ENCODE data around the gene FBXO47.
"Not testable (repeated sequence)": the region's sequence is repeated elsewhere in the genome, so short reads cannot be mapped to it uniquely, and the experiment has no call there.

FBXO47 gene

GRCh38 chr17:38978180-38978579 is 11.0 kb upstream of the FBXO47 start:
- H3K4me1 ChIP-seq (ENCODE audit: control insufficient read depth, insufficient read depth, low read length): no peaks in the 10 kb centered on the region
- no peaks in the 10 kb centered on the region for H3K36me3 ChIP-seq (ENCODE audit: control insufficient read depth, insufficient read depth, low read length)
- 93% methylated on average over 4 of the region's 4 CpGs for WGBS, 2 experiments

GRCh38 chr17:38976187-38976551 is 9.0 kb upstream of the FBXO47 start:
- H3K36me3 ChIP-seq (ENCODE audit: control insufficient read depth, insufficient read depth, low read length); H3K4me3 ChIP-seq (ENCODE audit: insufficient read depth, low read depth, low read length); H3K4me1 ChIP-seq (ENCODE audit: control insufficient read depth, insufficient read depth, low read length); H3K27ac ChIP-seq (ENCODE audit: insufficient read depth, low read depth, low read length, poor library complexity, severe bottlenecking); H3K27me3 ChIP-seq (ENCODE audit: control insufficient read depth, insufficient read depth, low read length, poor library complexity, severe bottlenecking); H3K9me3 ChIP-seq (ENCODE audit: control insufficient read depth, low read length): not testable (repeated sequence)
- 93 to 96% methylated on average over 6 of the region's 6 CpGs for WGBS, 2 experiments

More at GRCh38 chr17:38978180-38978579, 11.0 kb upstream of the FBXO47 start:
- Histone ChIP-seq H3K9me3 (ENCODE audit: control insufficient read depth, low read length) (no peaks in the 10 kb centered on the region), H3K27ac (ENCODE audit: insufficient read depth, low read depth, low read length, poor library complexity, severe bottlenecking) (no peak overlapping the region), H3K4me3 (ENCODE audit: insufficient read depth, low read depth, low read length) (no peak overlapping the region), H3K27me3 (ENCODE audit: control insufficient read depth, insufficient read depth, low read length, poor library complexity, severe bottlenecking) (no peaks in the 10 kb centered on the region)

- 84 to 86% methylated on average over 5 of the region's 5 CpGs for WGBS, 2 experiments
- no peak overlapping the region for H3K4me3 ChIP-seq (ENCODE audit: insufficient read depth, low read depth, low read length)
- H3K36me3 ChIP-seq (ENCODE audit: control insufficient read depth, insufficient read depth, low read length): no peaks in the 10 kb centered on the region
Measured at GRCh38 chr17:38970804-38971203, 3.6 kb upstream of the FBXO47 start.

GRCh38 chr17:38970128-38970527 is 2.9 kb upstream of the FBXO47 start:
- no peaks in the 10 kb centered on the region for H3K27me3 ChIP-seq (ENCODE audit: control insufficient read depth, insufficient read depth, low read length, poor library complexity, severe bottlenecking)
- no peak overlapping the region for H3K27ac ChIP-seq (ENCODE audit: insufficient read depth, low read depth, low read length, poor library complexity, severe bottlenecking)
- H3K9me3 ChIP-seq (ENCODE audit: control insufficient read depth, low read length): no peaks in the 10 kb centered on the region
- H3K4me1 ChIP-seq (ENCODE audit: control insufficient read depth, insufficient read depth, low read length): no peaks in the 10 kb centered on the region
- 85 to 88% methylated on average over 4 of the region's 4 CpGs for WGBS, 2 experiments
- no peaks in the 10 kb centered on the region for H3K36me3 ChIP-seq (ENCODE audit: control insufficient read depth, insufficient read depth, low read length)
- H3K4me3 ChIP-seq (ENCODE audit: insufficient read depth, low read depth, low read length): no peak overlapping the region

More at GRCh38 chr17:38970804-38971203, 3.6 kb upstream of the FBXO47 start:
- Histone ChIP-seq H3K27me3 (ENCODE audit: control insufficient read depth, insufficient read depth, low read length, poor library complexity, severe bottlenecking) (no peaks in the 10 kb centered on the region), H3K27ac (ENCODE audit: insufficient read depth, low read depth, low read length, poor library complexity, severe bottlenecking) (no peak overlapping the region), H3K4me1 (ENCODE audit: control insufficient read depth, insufficient read depth, low read length) (no peaks in the 10 kb centered on the region), H3K9me3 (ENCODE audit: control insufficient read depth, low read length) (no peaks in the 10 kb centered on the region)

GRCh38 chr17:38969281-38969680 is 2.1 kb upstream of the FBXO47 start:
- Histone ChIP-seq H3K27me3 (ENCODE audit: control insufficient read depth, insufficient read depth, low read length, poor library complexity, severe bottlenecking) (no peaks in the 10 kb centered on the region), H3K4me1 (ENCODE audit: control insufficient read depth, insufficient read depth, low read length) (no peaks in the 10 kb centered on the region), H3K4me3 (ENCODE audit: insufficient read depth, low read depth, low read length) (no peak overlapping the region), H3K36me3 (ENCODE audit: control insufficient read depth, insufficient read depth, low read length) (no peaks in the 10 kb centered on the region), H3K27ac (ENCODE audit: insufficient read depth, low read depth, low read length, poor library complexity, severe bottlenecking) (no peak overlapping the region), H3K9me3 (ENCODE audit: control insufficient read depth, low read length) (no peaks in the 10 kb centered on the region)
- 94 to 95% methylated on average over 4 of the region's 4 CpGs for WGBS, 2 experiments

- H3K4me3 ChIP-seq (ENCODE audit: insufficient read depth, low read depth, low read length): no peak overlapping the region
- no peaks in the 10 kb centered on the region for H3K36me3 ChIP-seq (ENCODE audit: control insufficient read depth, insufficient read depth, low read length)
- 93 to 100% methylated on average over 3 of the region's 4 CpGs for WGBS, 2 experiments
- no peaks in the 10 kb centered on the region for H3K27me3 ChIP-seq (ENCODE audit: control insufficient read depth, insufficient read depth, low read length, poor library complexity, severe bottlenecking)
- no peaks in the 10 kb centered on the region for H3K9me3 ChIP-seq (ENCODE audit: control insufficient read depth, low read length)
- no peak overlapping the region for H3K27ac ChIP-seq (ENCODE audit: insufficient read depth, low read depth, low read length, poor library complexity, severe bottlenecking)
- no peaks in the 10 kb centered on the region for H3K4me1 ChIP-seq (ENCODE audit: control insufficient read depth, insufficient read depth, low read length)
Measured at GRCh38 chr17:38961413-38961812, 5.8 kb downstream of the FBXO47 start.

- no peaks in the 10 kb centered on the region for H3K36me3 ChIP-seq (ENCODE audit: control insufficient read depth, insufficient read depth, low read length)
- no peaks in the 10 kb centered on the region for H3K4me1 ChIP-seq (ENCODE audit: control insufficient read depth, insufficient read depth, low read length)
- 89 to 96% methylated on average over 4 to 5 of the region's 5 CpGs for WGBS, 2 experiments
- no peak overlapping the region for H3K27ac ChIP-seq (ENCODE audit: insufficient read depth, low read depth, low read length, poor library complexity, severe bottlenecking)
- H3K4me3 ChIP-seq (ENCODE audit: insufficient read depth, low read depth, low read length): no peak overlapping the region
- no peaks in the 10 kb centered on the region for H3K9me3 ChIP-seq (ENCODE audit: control insufficient read depth, low read length)
- H3K27me3 ChIP-seq (ENCODE audit: control insufficient read depth, insufficient read depth, low read length, poor library complexity, severe bottlenecking): no peaks in the 10 kb centered on the region
Measured at GRCh38 chr17:38960402-38960801, 6.8 kb downstream of the FBXO47 start.

- H3K4me1 ChIP-seq (ENCODE audit: control insufficient read depth, insufficient read depth, low read length): no peaks in the 10 kb centered on the region
- H3K4me3 ChIP-seq (ENCODE audit: insufficient read depth, low read depth, low read length): no peak overlapping the region
- H3K27me3 ChIP-seq (ENCODE audit: control insufficient read depth, insufficient read depth, low read length, poor library complexity, severe bottlenecking): no peaks in the 10 kb centered on the region
- H3K9me3 ChIP-seq (ENCODE audit: control insufficient read depth, low read length): no peaks in the 10 kb centered on the region
- H3K36me3 ChIP-seq (ENCODE audit: control insufficient read depth, insufficient read depth, low read length): no peaks in the 10 kb centered on the region
- no peak overlapping the region for H3K27ac ChIP-seq (ENCODE audit: insufficient read depth, low read depth, low read length, poor library complexity, severe bottlenecking)
- WGBS, 2 experiments: 89 to 90% methylated on average over 3 of the region's 3 CpGs
Measured at GRCh38 chr17:38959508-38959907, 7.7 kb downstream of the FBXO47 start.

- no peaks in the 10 kb centered on the region for H3K9me3 ChIP-seq (ENCODE audit: control insufficient read depth, low read length)
- no peaks in the 10 kb centered on the region for H3K27me3 ChIP-seq (ENCODE audit: control insufficient read depth, insufficient read depth, low read length, poor library complexity, severe bottlenecking)
Measured at GRCh38 chr17:38958756-38959155, 8.4 kb downstream of the FBXO47 start.

GRCh38 chr17:38958326-38958725 is 8.9 kb downstream of the FBXO47 start:
- Histone ChIP-seq H3K36me3 (ENCODE audit: control insufficient read depth, insufficient read depth, low read length) (no peaks in the 10 kb centered on the region), H3K9me3 (ENCODE audit: control insufficient read depth, low read length) (no peaks in the 10 kb centered on the region), H3K4me3 (ENCODE audit: insufficient read depth, low read depth, low read length) (no peak overlapping the region), H3K4me1 (ENCODE audit: control insufficient read depth, insufficient read depth, low read length) (no peaks in the 10 kb centered on the region), H3K27me3 (ENCODE audit: control insufficient read depth, insufficient read depth, low read length, poor library complexity, severe bottlenecking) (no peaks in the 10 kb centered on the region), H3K27ac (ENCODE audit: insufficient read depth, low read depth, low read length, poor library complexity, severe bottlenecking) (no peak overlapping the region)
- WGBS, 2 experiments: no CpG with 5 or more reads among the region's 1 CpG

More at GRCh38 chr17:38958756-38959155, 8.4 kb downstream of the FBXO47 start:
- H3K4me3 ChIP-seq (ENCODE audit: insufficient read depth, low read depth, low read length): no peak overlapping the region
- H3K27ac ChIP-seq (ENCODE audit: insufficient read depth, low read depth, low read length, poor library complexity, severe bottlenecking): no peak overlapping the region
- no peaks in the 10 kb centered on the region for H3K36me3 ChIP-seq (ENCODE audit: control insufficient read depth, insufficient read depth, low read length)
- H3K4me1 ChIP-seq (ENCODE audit: control insufficient read depth, insufficient read depth, low read length): no peaks in the 10 kb centered on the region

- H3K4me3 ChIP-seq (ENCODE audit: insufficient read depth, low read depth, low read length); H3K36me3 ChIP-seq (ENCODE audit: control insufficient read depth, insufficient read depth, low read length); H3K4me1 ChIP-seq (ENCODE audit: control insufficient read depth, insufficient read depth, low read length); H3K9me3 ChIP-seq (ENCODE audit: control insufficient read depth, low read length); H3K27ac ChIP-seq (ENCODE audit: insufficient read depth, low read depth, low read length, poor library complexity, severe bottlenecking); H3K27me3 ChIP-seq (ENCODE audit: control insufficient read depth, insufficient read depth, low read length, poor library complexity, severe bottlenecking): not testable (repeated sequence)
- WGBS, 2 experiments: 90 to 95% methylated on average over 7 of the region's 7 CpGs
Measured at GRCh38 chr17:38953800-38954199, 13.4 kb downstream of the FBXO47 start.
